ENCODE data around the gene GFM2.

Gene GFM2

GRCh38 chr5:74762599-74762998 is 4.3 kb downstream of the GFM2 start:
- TF ChIP-seq CTCF (IDR thresholded peaks at IDR 0.05): no peak

GRCh38 chr5:74761241-74761640 is 5.7 kb downstream of the GFM2 start:
- no peak for TF ChIP-seq CTCF (IDR thresholded peaks at IDR 0.05)

- TF ChIP-seq CTCF (IDR thresholded peaks at IDR 0.05): no peak
Measured at GRCh38 chr5:74738406-74738805, 28.5 kb downstream of the GFM2 start.

GRCh38 chr5:74736759-74737158 is 30.2 kb downstream of the GFM2 start:
- TF ChIP-seq CTCF (IDR thresholded peaks at IDR 0.05): no peak

GRCh38 chr5:74725331-74725730 is 41.6 kb downstream of the GFM2 start:
- no peak for TF ChIP-seq CTCF (IDR thresholded peaks at IDR 0.05)

GRCh38 chr5:74722271-74722670 is 44.6 kb downstream of the GFM2 start:
- no peak for TF ChIP-seq CTCF (IDR thresholded peaks at IDR 0.05)

- TF ChIP-seq CTCF (IDR thresholded peaks at IDR 0.05): no peak
Measured at GRCh38 chr5:74717596-74717995, 49.3 kb downstream of the GFM2 start.

GRCh38 chr5:74693191-74693590 is 73.7 kb downstream of the GFM2 start:
- TF ChIP-seq CTCF (IDR thresholded peaks at IDR 0.05): no peak
